SJSA1 (cell line): ENCODE results near the gene CD7. TPM values are rescaled to one million over a fixed set of nuclear protein-coding genes. Genes with fewer than 3 reads are reported as not detected.

Experiments used
- DNase-seq, 2 experiments: peaks; one replicate each; pipeline ENCODE4 v3.0.0-alpha.2; 2015 to 2020; ENCODE audit warnings: low spot score in 2 of 2, low read depth in 1 of 2
- H3K27ac ChIP-seq: fragments of 250-450 bp; sonication (Bioruptor Pico); 2 replicates; pipeline ENCODE4 v1.5.1; 2020; ENCODE audit warnings: mild to moderate bottlenecking, moderate library complexity
- H3K27me3 ChIP-seq: fragments of 250-450 bp; sonication (Bioruptor Pico); replicated peaks from 2 replicates; pipeline ENCODE4 v1.5.1; 2020; ENCODE audit warnings: mild to moderate bottlenecking, moderate library complexity
- H3K36me3 ChIP-seq: fragments of 250-450 bp; sonication (Bioruptor Pico); 2 replicates; pipeline ENCODE4 v1.5.1; 2020; ENCODE audit warnings: mild to moderate bottlenecking
- H3K4me1 ChIP-seq: fragments of 250-450 bp; sonication (Bioruptor Pico); replicated peaks from 2 replicates; pipeline ENCODE4 v1.6.1; 2021; ENCODE audit warnings: mild to moderate bottlenecking
- H3K4me3 ChIP-seq: fragments of 250-450 bp; sonication (Bioruptor Pico); 2 replicates; pipeline ENCODE4 v1.5.1; 2020; ENCODE audit warnings: mild to moderate bottlenecking
- H3K9me3 ChIP-seq: fragments of 250-450 bp; sonication (Bioruptor Pico); replicated peaks from 2 replicates; pipeline ENCODE4 v1.5.1; 2020; ENCODE audit warnings: mild to moderate bottlenecking
- total RNA-seq: library from RNA; depleted of rRNA; stranded (reverse); fragments of >200 nt; shearing (Covaris generic); gene quantifications from 2 replicates; pipeline ENCODE4 v1.2.3, GENCODE V29; 2014

The CD7 gene
- total RNA-seq, 1 experiment from 2014 or later, result not detected

- H3K27me3 ChIP-seq, result no peaks in the 10 kb centered on the region
- no peak overlapping the region for H3K4me3 ChIP-seq
- no peak overlapping the region for H3K27ac ChIP-seq
- no peaks in the 10 kb centered on the region for H3K9me3 ChIP-seq
- H3K36me3 ChIP-seq, result no peaks in the 10 kb centered on the region
- peaks cover 65% of the 10 kb centered on the region for H3K4me1 ChIP-seq
- no peak for DNase-seq
Observed at GRCh38 chr17:82285141-82285540, 32.3 kb downstream of the CD7 start.

GRCh38 chr17:82283208-82283749, 34.1 kb downstream of the CD7 start:
- Histone ChIP-seq H3K9me3 (no peaks in the 10 kb centered on the region), H3K27me3 (no peaks in the 10 kb centered on the region), H3K4me1 (peaks cover 54% of the 10 kb centered on the region), H3K4me3 (no peak overlapping the region), H3K27ac (peak overlapping the region; percentile 29), H3K36me3 (no peaks in the 10 kb centered on the region)
- DNase-seq, result peak; percentile 93 to 98

- H3K27ac ChIP-seq, result peak overlapping the region; percentile 29
- no peaks in the 10 kb centered on the region for H3K36me3 ChIP-seq
- H3K4me3 ChIP-seq, result no peak overlapping the region
- no peaks in the 10 kb centered on the region for H3K27me3 ChIP-seq
- H3K4me1 ChIP-seq, result peaks cover 47% of the 10 kb centered on the region
- no peaks in the 10 kb centered on the region for H3K9me3 ChIP-seq
- DNase-seq, result peak in 1 of 2 experiments; percentile 83
Observed at GRCh38 chr17:82282239-82283207, 34.9 kb downstream of the CD7 start.

GRCh38 chr17:82281502-82282238, 35.7 kb downstream of the CD7 start:
- peak; percentile 76 to 85 for DNase-seq
- peak overlapping the region; percentile 29 for H3K27ac ChIP-seq
- H3K4me3 ChIP-seq, result no peak overlapping the region
- H3K9me3 ChIP-seq, result no peaks in the 10 kb centered on the region
- H3K27me3 ChIP-seq, result no peaks in the 10 kb centered on the region
- H3K36me3 ChIP-seq, result no peaks in the 10 kb centered on the region
- H3K4me1 ChIP-seq, result peaks cover 39% of the 10 kb centered on the region

- Histone ChIP-seq H3K4me3 (no peak overlapping the region), H3K4me1 (peaks cover 39% of the 10 kb centered on the region), H3K36me3 (no peaks in the 10 kb centered on the region), H3K27ac (no peak overlapping the region), H3K27me3 (no peaks in the 10 kb centered on the region), H3K9me3 (no peaks in the 10 kb centered on the region)
- no peak for DNase-seq
Observed at GRCh38 chr17:82281076-82281475, 36.3 kb downstream of the CD7 start.

GRCh38 chr17:82280537-82280936, 36.9 kb downstream of the CD7 start:
- Histone ChIP-seq H3K27me3 (no peaks in the 10 kb centered on the region), H3K9me3 (no peaks in the 10 kb centered on the region), H3K27ac (peak overlapping the region; percentile 4; the same call in 1 of the 2 replicates), H3K36me3 (no peaks in the 10 kb centered on the region), H3K4me3 (no peak overlapping the region), H3K4me1 (peaks cover 39% of the 10 kb centered on the region)
- DNase-seq, result no peak

- Histone ChIP-seq H3K36me3 (no peaks in the 10 kb centered on the region), H3K4me3 (no peak overlapping the region), H3K9me3 (no peaks in the 10 kb centered on the region), H3K4me1 (peaks cover 42% of the 10 kb centered on the region), H3K27me3 (no peaks in the 10 kb centered on the region), H3K27ac (no peak overlapping the region)
- no peak for DNase-seq
Observed at GRCh38 chr17:82278786-82279391, 38.5 kb downstream of the CD7 start.

- no peak overlapping the region for H3K4me3 ChIP-seq
- H3K9me3 ChIP-seq, result no peaks in the 10 kb centered on the region
- DNase-seq, result no peak
- peaks cover under 1% of the 10 kb centered on the region for H3K36me3 ChIP-seq
- peaks cover 39% of the 10 kb centered on the region for H3K4me1 ChIP-seq
- no peak overlapping the region for H3K27ac ChIP-seq
- no peaks in the 10 kb centered on the region for H3K27me3 ChIP-seq
Observed at GRCh38 chr17:82278308-82278707, 39.1 kb downstream of the CD7 start.

GRCh38 chr17:82277851-82278250, 39.6 kb downstream of the CD7 start:
- H3K4me1 ChIP-seq, result peaks cover 34% of the 10 kb centered on the region
- no peak overlapping the region for H3K4me3 ChIP-seq
- no peaks in the 10 kb centered on the region for H3K9me3 ChIP-seq
- no peak overlapping the region for H3K27ac ChIP-seq
- no peak for DNase-seq
- H3K27me3 ChIP-seq, result no peaks in the 10 kb centered on the region
- peaks cover 4% of the 10 kb centered on the region for H3K36me3 ChIP-seq

GRCh38 chr17:82276938-82277337, 40.5 kb downstream of the CD7 start:
- peaks cover 31% of the 10 kb centered on the region for H3K4me1 ChIP-seq
- no peak overlapping the region for H3K27ac ChIP-seq
- H3K27me3 ChIP-seq, result no peaks in the 10 kb centered on the region
- no peak for DNase-seq
- H3K9me3 ChIP-seq, result no peaks in the 10 kb centered on the region
- H3K4me3 ChIP-seq, result no peak overlapping the region
- H3K36me3 ChIP-seq, result peaks cover 10% of the 10 kb centered on the region

GRCh38 chr17:82275326-82275725, 42.1 kb downstream of the CD7 start:
- no peak overlapping the region for H3K4me3 ChIP-seq
- H3K36me3 ChIP-seq, result peaks cover 26% of the 10 kb centered on the region
- H3K27me3 ChIP-seq, result no peaks in the 10 kb centered on the region
- no peak overlapping the region for H3K27ac ChIP-seq
- no peaks in the 10 kb centered on the region for H3K9me3 ChIP-seq
- DNase-seq, result no peak
- peaks cover 22% of the 10 kb centered on the region for H3K4me1 ChIP-seq

- Histone ChIP-seq H3K9me3 (no peaks in the 10 kb centered on the region), H3K36me3 (peaks cover 36% of the 10 kb centered on the region), H3K27me3 (no peaks in the 10 kb centered on the region), H3K27ac (no peak overlapping the region), H3K4me3 (peak overlapping the region; percentile 73), H3K4me1 (peaks cover 21% of the 10 kb centered on the region)
- no peak for DNase-seq
Observed at GRCh38 chr17:82274134-82275020, 43.0 kb downstream of the CD7 start.
